Astrocyte (in vitro differentiated cells and primary cell): ENCODE measurements around the gene IL34. TPM values are rescaled to one million over a fixed set of nuclear protein-coding genes. Genes with fewer than 3 reads are reported as not detected.

ENCODE experiments used
- DNase-seq: peaks from one replicate; pipeline ENCODE4 v3.0.0-alpha.2; 2010; ENCODE audit warnings: low read depth
- FAIRE-seq: peaks from 2 replicates; lab custom pipeline; 2011; peaks lifted over from hg19 to GRCh38; lab: Jason Lieb, UNC
- H2AFZ ChIP-seq: 2 replicates; pipeline ENCODE4 v1.6.0; 2012; ENCODE audit warnings: low read depth, low read length, inconsistent platforms
- H3K27ac ChIP-seq: 2 replicates; pipeline ENCODE4 v1.5.1; 2011; ENCODE audit warnings: low read depth, low read length, inconsistent platforms
- H3K27me3 ChIP-seq: 2 replicates; pipeline ENCODE4 v1.6.0; 2011; ENCODE audit warnings: low read length, inconsistent platforms; ENCODE audit not compliant: insufficient read depth
- H3K36me3 ChIP-seq: 2 replicates; pipeline ENCODE4 v1.5.1; 2011; ENCODE audit warnings: low read length, inconsistent platforms; ENCODE audit not compliant: insufficient read depth
- H3K4me1 ChIP-seq: 2 replicates; pipeline ENCODE4 v1.5.1; 2011; ENCODE audit warnings: low read length, inconsistent platforms; ENCODE audit not compliant: insufficient read depth
- H3K4me2 ChIP-seq: 2 replicates; pipeline ENCODE4 v1.6.0; 2012; ENCODE audit warnings: low read length, inconsistent platforms
- H3K4me3 ChIP-seq: 2 replicates; pipeline ENCODE4 v1.5.1; 2011; ENCODE audit warnings: low read depth, mild to moderate bottlenecking, low read length, inconsistent platforms; ENCODE audit not compliant: insufficient read depth
- H3K79me2 ChIP-seq: 2 replicates; pipeline ENCODE4 v1.6.0; 2012; ENCODE audit warnings: mild to moderate bottlenecking, low read length, inconsistent platforms; ENCODE audit not compliant: insufficient read depth
- H3K9ac ChIP-seq: 2 replicates; pipeline ENCODE4 v1.6.0; 2012; ENCODE audit warnings: mild to moderate bottlenecking, low read length, inconsistent platforms
- H3K9me3 ChIP-seq: 2 replicates; pipeline ENCODE4 v1.5.1; 2012; ENCODE audit warnings: low read depth, mild to moderate bottlenecking, low read length, inconsistent platforms; ENCODE audit not compliant: insufficient read depth
- H4K20me1 ChIP-seq: 2 replicates; pipeline ENCODE4 v1.6.0; 2012; ENCODE audit warnings: low read length, inconsistent platforms; ENCODE audit not compliant: insufficient read depth
- H3K27ac Mint-ChIP-seq: one replicate; pipeline ENCODE4 v1.8.0; 2021; ENCODE audit warnings: mild to moderate bottlenecking, mixed read lengths; ENCODE audit not compliant: unreplicated experiment
- H3K27me3 Mint-ChIP-seq: one replicate; pipeline ENCODE4 v1.8.0; 2021; ENCODE audit warnings: low read depth, mixed read lengths; ENCODE audit not compliant: unreplicated experiment
- H3K36me3 Mint-ChIP-seq: one replicate; pipeline ENCODE4 v1.8.0; 2021; ENCODE audit warnings: low read depth, mixed read lengths; ENCODE audit not compliant: unreplicated experiment
- H3K4me1 Mint-ChIP-seq: one replicate; pipeline ENCODE4 v1.8.0; 2021; ENCODE audit warnings: low read depth, mixed read lengths; ENCODE audit not compliant: unreplicated experiment
- H3K4me3 Mint-ChIP-seq: one replicate; pipeline ENCODE4 v1.8.0; 2021; ENCODE audit warnings: mild to moderate bottlenecking, moderate library complexity, mixed read lengths; ENCODE audit not compliant: unreplicated experiment
- H3K9me3 Mint-ChIP-seq: one replicate; pipeline ENCODE4 v1.8.0; 2021; ENCODE audit warnings: mild to moderate bottlenecking, mixed read lengths; ENCODE audit not compliant: unreplicated experiment
- CTCF ChIP-seq: IDR thresholded peaks from 2 replicates; pipeline ENCODE4 v1.5.1; 2011; ENCODE audit warnings: low read depth, mild to moderate bottlenecking, inconsistent platforms, low read length, moderate library complexity; ENCODE audit not compliant: insufficient read depth
- EZH2 ChIP-seq: IDR thresholded peaks from 2 replicates; pipeline ENCODE4 v1.6.1; 2012; ENCODE audit warnings: mild to moderate bottlenecking, low read length, inconsistent platforms; ENCODE audit not compliant: insufficient read depth
- total RNA-seq: library from RNA; stranded (reverse); gene quantifications from 2 replicates; pipeline ENCODE4 v1.2.1, GENCODE V29; 2021

IL34 gene
- total RNA-seq, 1 donor from 2014 or later, result 0.34 TPM

- Mint-ChIP-seq H3K36me3 (no peaks in the 10 kb centered on the region), H3K9me3 (peaks cover 2% of the 10 kb centered on the region), H3K27ac (no peak overlapping the region), H3K4me3 (no peak overlapping the region), H3K4me1 (peaks cover 4% of the 10 kb centered on the region), H3K27me3 (peaks cover 12% of the 10 kb centered on the region)
- H3K36me3 ChIP-seq, result no peaks in the 10 kb centered on the region
- TF ChIP-seq CTCF (no peak), EZH2 (no peak)
- H4K20me1 ChIP-seq, result no peaks in the 10 kb centered on the region
- peaks cover 8% of the 10 kb centered on the region for H3K4me1 ChIP-seq
- no peak for DNase-seq
- no peaks in the 10 kb centered on the region for H3K27me3 ChIP-seq
- H2AFZ ChIP-seq, result no peak overlapping the region
- no peak overlapping the region for H3K4me3 ChIP-seq
- H3K9ac ChIP-seq, result no peak overlapping the region
- no peaks in the 10 kb centered on the region for H3K79me2 ChIP-seq
- no peak overlapping the region for H3K27ac ChIP-seq
- H3K9me3 ChIP-seq, result no peaks in the 10 kb centered on the region
- FAIRE-seq, result no peak
- H3K4me2 ChIP-seq, result no peak overlapping the region
These were observed 1.4 kb upstream of the IL34 start for GRCh38 chr16:70644763-70645597.

- H3K27ac Mint-ChIP-seq, result no peak overlapping the region
- TF ChIP-seq EZH2 (no peak), CTCF (no peak)
- Histone ChIP-seq H3K36me3 (no peaks in the 10 kb centered on the region), H3K4me3 (no peak overlapping the region), H3K27ac (no peak overlapping the region), H3K4me1 (peaks cover 15% of the 10 kb centered on the region), H3K79me2 (no peaks in the 10 kb centered on the region), H3K9ac (no peak overlapping the region), H3K9me3 (no peaks in the 10 kb centered on the region), H3K4me2 (peak overlapping the region; percentile 9), H3K27me3 (no peaks in the 10 kb centered on the region), H2AFZ (no peak overlapping the region), H4K20me1 (no peaks in the 10 kb centered on the region)
- H3K4me3 Mint-ChIP-seq, result no peak overlapping the region
- DNase-seq (no peak), FAIRE-seq (no peak)
- H3K4me1 Mint-ChIP-seq, result peaks cover 9% of the 10 kb centered on the region
- peaks cover 10% of the 10 kb centered on the region for H3K27me3 Mint-ChIP-seq
- peaks cover 2% of the 10 kb centered on the region for H3K9me3 Mint-ChIP-seq
- no peaks in the 10 kb centered on the region for H3K36me3 Mint-ChIP-seq
These were observed 1.3 kb downstream of the IL34 start for GRCh38 chr16:70647441-70648359.
